Suprapubic skin (tissue), 3 donors: Measurements from ENCODE around the gene TMEM222.

ENCODE experiments used
- EP300 ChIP-seq: sonication (generic); formaldehyde crosslinking; IDR thresholded peaks from one replicate; pipeline ENCODE4 v1.6.1; 2017; ENCODE audit warnings: antibody characterized with exemption
- POLR2A ChIP-seq, 2 donors: fragments of 450-650 bp; IDR thresholded peaks; one replicate each; pipeline ENCODE4 v1.6.1; 2017; ENCODE audit warnings: antibody characterized with exemption in 2 of 2, mild to moderate bottlenecking in 2 of 2, moderate library complexity in 2 of 2
- TF ChIP-seq, protein P1 (sequence below), 2 donors: fragments of 200-600 bp in 1 of 2; fragments of 450-650 bp in 1 of 2; sonication (generic) in 1 of 2; IDR thresholded peaks; one replicate each; pipeline ENCODE4 v1.5.1; 2016 to 2019; ENCODE audit warnings: antibody characterized with exemption in 2 of 2, mild to moderate bottlenecking in 1 of 2, moderate library complexity in 1 of 2

DNA sequence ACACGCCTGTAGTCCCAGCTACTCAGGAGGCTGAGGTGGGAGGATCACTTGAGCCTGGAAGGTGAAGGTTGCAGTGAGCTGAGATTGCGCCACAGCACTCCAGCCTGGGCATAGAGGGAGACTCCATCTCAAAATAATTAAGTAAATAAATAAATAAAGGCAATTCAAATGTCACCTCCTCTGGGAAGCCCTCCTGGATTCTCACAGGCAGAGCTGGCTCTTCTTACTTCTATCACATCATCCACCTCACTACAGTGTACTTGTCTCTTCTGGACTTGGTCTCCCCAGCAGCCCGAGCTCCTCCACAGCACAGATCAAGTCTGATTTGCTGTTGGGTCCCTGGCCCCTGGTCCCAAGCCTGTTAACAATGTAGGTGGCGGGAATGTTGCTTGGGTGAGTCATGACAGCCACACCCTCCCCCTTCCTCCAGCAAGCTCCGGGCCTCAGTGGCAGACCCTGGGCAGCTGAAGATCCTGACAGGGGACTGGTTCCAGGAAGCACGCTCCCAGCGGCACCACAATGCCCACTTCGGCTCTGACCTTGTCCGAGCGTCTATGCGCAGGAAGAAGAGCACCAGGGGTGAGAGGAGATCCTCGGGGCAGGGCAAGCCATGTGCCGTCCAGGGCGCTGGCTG is 25.1 kb downstream of the TMEM222 start:
- TF ChIP-seq, protein P1, sequence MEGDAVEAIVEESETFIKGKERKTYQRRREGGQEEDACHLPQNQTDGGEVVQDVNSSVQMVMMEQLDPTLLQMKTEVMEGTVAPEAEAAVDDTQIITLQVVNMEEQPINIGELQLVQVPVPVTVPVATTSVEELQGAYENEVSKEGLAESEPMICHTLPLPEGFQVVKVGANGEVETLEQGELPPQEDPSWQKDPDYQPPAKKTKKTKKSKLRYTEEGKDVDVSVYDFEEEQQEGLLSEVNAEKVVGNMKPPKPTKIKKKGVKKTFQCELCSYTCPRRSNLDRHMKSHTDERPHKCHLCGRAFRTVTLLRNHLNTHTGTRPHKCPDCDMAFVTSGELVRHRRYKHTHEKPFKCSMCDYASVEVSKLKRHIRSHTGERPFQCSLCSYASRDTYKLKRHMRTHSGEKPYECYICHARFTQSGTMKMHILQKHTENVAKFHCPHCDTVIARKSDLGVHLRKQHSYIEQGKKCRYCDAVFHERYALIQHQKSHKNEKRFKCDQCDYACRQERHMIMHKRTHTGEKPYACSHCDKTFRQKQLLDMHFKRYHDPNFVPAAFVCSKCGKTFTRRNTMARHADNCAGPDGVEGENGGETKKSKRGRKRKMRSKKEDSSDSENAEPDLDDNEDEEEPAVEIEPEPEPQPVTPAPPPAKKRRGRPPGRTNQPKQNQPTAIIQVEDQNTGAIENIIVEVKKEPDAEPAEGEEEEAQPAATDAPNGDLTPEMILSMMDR (IDR thresholded peaks at IDR 0.05), result no peak
- TF ChIP-seq POLR2A (IDR thresholded peaks at IDR 0.05) (no peak), EP300 (no peak)
